Panc1 (cell line): ENCODE measurements around the gene GNG14. TPM values are rescaled to one million over a fixed set of nuclear protein-coding genes. Genes with fewer than 3 reads are reported as not detected.

Experiments used
- ATAC-seq: fragments of 200-7000 bp; cut with Tn5 transposase; 2 replicates; pipeline ENCODE4 v1.9.1; 2020; ENCODE audit warnings: mild to moderate bottlenecking, moderate library complexity
- BruUV-seq: library from RNA; stranded (reverse); fragments of 400-500 nt; replicated peaks from 2 replicates; lab custom pipeline; 2021; lab: Mats Ljungman, UMichigan
- CTCF ChIA-PET: fragments of 300-600 bp; sonication (Branson Sonifier 250); formaldehyde crosslinking; loops from one replicate; lab custom pipeline; 2022; ENCODE audit warnings: antibody characterized with exemption; lab: Charles Lee
- POLR2A ChIA-PET: fragments of 300-600 bp; sonication (Branson Sonifier 250); formaldehyde crosslinking; loops from one replicate; lab custom pipeline; 2022; ENCODE audit warnings: antibody characterized with exemption; lab: Charles Lee
- DNase-seq: peaks from one replicate; pipeline ENCODE4 v3.0.0-alpha.2; 2010; ENCODE audit warnings: low read depth, low spot score
- H3K27ac ChIP-seq: 2 replicates; pipeline ENCODE4 v1.5.1; 2011; ENCODE audit warnings: mild to moderate bottlenecking, low read length, inconsistent platforms
- H3K27me3 ChIP-seq: fragments of 200-500 bp; sonication (Bioruptor generic); 2 replicates; pipeline ENCODE4 v1.6.0; 2014; ENCODE audit warnings: low read length, inconsistent platforms; ENCODE audit not compliant: control insufficient read depth, insufficient read depth
- H3K36me3 ChIP-seq: fragments of 200-500 bp; sonication (Bioruptor generic); 2 replicates; pipeline ENCODE4 v1.5.1; 2014; ENCODE audit warnings: inconsistent platforms, mild to moderate bottlenecking, low read length, moderate library complexity; ENCODE audit not compliant: control insufficient read depth, insufficient read depth
- H3K4me1 ChIP-seq: 2 replicates; pipeline ENCODE4 v1.5.1; 2011; ENCODE audit warnings: inconsistent platforms, mild to moderate bottlenecking, low read length, moderate library complexity; ENCODE audit not compliant: control insufficient read depth, insufficient read depth
- H3K4me3 ChIP-seq, 2 experiments: 2 replicates each; pipeline ENCODE4 v1.5.1; 2011 to 2012; ENCODE audit warnings: low read depth in 2 of 2, low read length in 2 of 2, mild to moderate bottlenecking in 2 of 2, inconsistent platforms in 1 of 2, moderate library complexity in 1 of 2
- H3K9me3 ChIP-seq: fragments of 200-500 bp; sonication (Bioruptor generic); 2 replicates; pipeline ENCODE4 v1.5.1; 2014; ENCODE audit warnings: low read depth, mild to moderate bottlenecking, inconsistent platforms, low read length, moderate library complexity; ENCODE audit not compliant: control insufficient read depth, insufficient read depth
- POLR2AphosphoS5 ChIP-seq: IDR thresholded peaks from 2 replicates; pipeline ENCODE4 v1.6.1; 2012; ENCODE audit warnings: mild to moderate bottlenecking, low read depth, low read length, moderate library complexity
- SIN3A ChIP-seq: IDR thresholded peaks from 2 replicates; pipeline ENCODE4 v1.6.1; 2012; ENCODE audit warnings: low read depth, mild to moderate bottlenecking, low read length, moderate library complexity, borderline replicate concordance; ENCODE audit not compliant: insufficient read depth
- TCF7L2 ChIP-seq: IDR thresholded peaks from 2 replicates; pipeline ENCODE4 v1.6.1; 2011; ENCODE audit warnings: mild to moderate bottlenecking, low read depth, low read length, inconsistent platforms
- in situ Hi-C: cut with HindIII; loops from 2 replicates; pipeline ENCODE4 v1.10.0; 2016; ENCODE audit warnings: low sequenced_read_pairs, low pct_unique_long_range_greater_than_20kb
- intact Hi-C: fragments of 100-400 bp; cut with micrococcal nuclease; formaldehyde crosslinking; loops from one replicate; pipeline ENCODE4 v1.10.0; 2022; ENCODE audit not compliant: unreplicated experiment
- total RNA-seq: library from RNA; stranded (reverse); gene quantifications from one replicate; pipeline ENCODE4 v1.2.1, GENCODE V29; 2021; ENCODE audit not compliant: unreplicated experiment
- TF ChIP-seq, protein P1 (sequence below): fragments of 450-650 bp; IDR thresholded peaks from 2 replicates; pipeline ENCODE4 v1.5.1; 2017; ENCODE audit warnings: mild to moderate bottlenecking
- TF ChIP-seq, protein P2 (sequence below), 2 experiments: IDR thresholded peaks; 2 replicates each; pipeline ENCODE4 v1.6.1; 2011 to 2012; ENCODE audit warnings: low read depth in 2 of 2, control low read depth in 1 of 2, low read length in 1 of 2, mild to moderate bottlenecking in 1 of 2, moderate library complexity in 1 of 2; ENCODE audit not compliant: insufficient read depth in 1 of 2

GNG14 gene
- total RNA-seq, 1 experiment from 2014 or later = not detected

DNA sequence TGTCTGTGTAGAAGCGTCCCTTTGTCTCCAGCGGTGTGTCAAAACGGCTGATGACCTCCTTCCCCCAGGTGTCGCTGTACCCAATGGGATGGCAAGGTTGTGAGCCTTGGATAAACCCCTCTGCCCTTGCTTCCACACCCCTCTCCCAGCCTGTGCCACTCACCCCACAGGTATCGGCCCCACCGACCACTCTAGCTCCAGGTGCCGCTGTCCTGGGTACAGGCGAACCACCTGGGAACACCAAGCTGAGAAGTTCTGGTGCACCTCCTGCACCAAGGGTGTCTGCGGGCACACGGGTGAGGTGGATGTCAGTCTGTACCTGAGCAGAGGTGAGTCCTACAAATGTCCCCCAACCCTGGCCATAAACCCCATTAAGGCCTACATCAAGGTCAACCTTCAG, 37.9 kb upstream of the GNG14 start:
- POLR2A ChIA-PET = no interaction called here
- TF ChIP-seq, protein P1, sequence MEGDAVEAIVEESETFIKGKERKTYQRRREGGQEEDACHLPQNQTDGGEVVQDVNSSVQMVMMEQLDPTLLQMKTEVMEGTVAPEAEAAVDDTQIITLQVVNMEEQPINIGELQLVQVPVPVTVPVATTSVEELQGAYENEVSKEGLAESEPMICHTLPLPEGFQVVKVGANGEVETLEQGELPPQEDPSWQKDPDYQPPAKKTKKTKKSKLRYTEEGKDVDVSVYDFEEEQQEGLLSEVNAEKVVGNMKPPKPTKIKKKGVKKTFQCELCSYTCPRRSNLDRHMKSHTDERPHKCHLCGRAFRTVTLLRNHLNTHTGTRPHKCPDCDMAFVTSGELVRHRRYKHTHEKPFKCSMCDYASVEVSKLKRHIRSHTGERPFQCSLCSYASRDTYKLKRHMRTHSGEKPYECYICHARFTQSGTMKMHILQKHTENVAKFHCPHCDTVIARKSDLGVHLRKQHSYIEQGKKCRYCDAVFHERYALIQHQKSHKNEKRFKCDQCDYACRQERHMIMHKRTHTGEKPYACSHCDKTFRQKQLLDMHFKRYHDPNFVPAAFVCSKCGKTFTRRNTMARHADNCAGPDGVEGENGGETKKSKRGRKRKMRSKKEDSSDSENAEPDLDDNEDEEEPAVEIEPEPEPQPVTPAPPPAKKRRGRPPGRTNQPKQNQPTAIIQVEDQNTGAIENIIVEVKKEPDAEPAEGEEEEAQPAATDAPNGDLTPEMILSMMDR = no peak
- no peak overlapping the region for H3K4me3 ChIP-seq
- ATAC-seq (no peak), DNase-seq (no peak)
- no peaks in the 10 kb centered on the region for H3K9me3 ChIP-seq
- no peaks in the 10 kb centered on the region for H3K4me1 ChIP-seq
- no peak overlapping the region for H3K27ac ChIP-seq
- no TSS peak for BruUV-seq
- in situ Hi-C loops (no loop called here), intact Hi-C loops (loop anchor here (5.0 kb wide), 1 partner anchor 98 kb away; the partner anchor contains the start of gene ZNF564)
- no peaks in the 10 kb centered on the region for H3K36me3 ChIP-seq
- CTCF ChIA-PET = no interaction called here
- H3K27me3 ChIP-seq = no peaks in the 10 kb centered on the region

DNA sequence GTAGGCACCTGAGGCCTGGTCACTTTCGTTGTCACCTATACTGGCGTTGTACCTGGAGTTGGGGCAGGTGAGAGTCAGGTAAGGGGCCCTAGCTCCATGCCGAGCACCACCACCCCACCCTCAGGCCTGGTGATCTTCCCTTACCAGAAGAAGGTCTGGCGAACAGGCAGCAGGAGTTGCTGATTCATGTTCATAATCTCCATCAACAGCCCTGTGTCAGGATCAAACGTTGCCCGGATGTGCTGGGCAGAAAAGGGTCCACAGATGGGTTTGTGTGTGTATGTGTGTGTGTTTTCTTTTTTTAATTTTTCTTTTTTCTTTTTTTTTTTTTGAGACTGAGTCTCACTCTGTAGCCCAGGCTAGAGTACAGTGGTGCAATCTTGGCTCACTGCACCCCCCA, 35.6 kb upstream of the GNG14 start:
- intact Hi-C loops (no loop called here), in situ Hi-C loops (no loop called here)
- no peaks in the 10 kb centered on the region for H3K36me3 ChIP-seq
- TF ChIP-seq TCF7L2 (no peak), SIN3A (no peak)
- TF ChIP-seq, protein P2, sequence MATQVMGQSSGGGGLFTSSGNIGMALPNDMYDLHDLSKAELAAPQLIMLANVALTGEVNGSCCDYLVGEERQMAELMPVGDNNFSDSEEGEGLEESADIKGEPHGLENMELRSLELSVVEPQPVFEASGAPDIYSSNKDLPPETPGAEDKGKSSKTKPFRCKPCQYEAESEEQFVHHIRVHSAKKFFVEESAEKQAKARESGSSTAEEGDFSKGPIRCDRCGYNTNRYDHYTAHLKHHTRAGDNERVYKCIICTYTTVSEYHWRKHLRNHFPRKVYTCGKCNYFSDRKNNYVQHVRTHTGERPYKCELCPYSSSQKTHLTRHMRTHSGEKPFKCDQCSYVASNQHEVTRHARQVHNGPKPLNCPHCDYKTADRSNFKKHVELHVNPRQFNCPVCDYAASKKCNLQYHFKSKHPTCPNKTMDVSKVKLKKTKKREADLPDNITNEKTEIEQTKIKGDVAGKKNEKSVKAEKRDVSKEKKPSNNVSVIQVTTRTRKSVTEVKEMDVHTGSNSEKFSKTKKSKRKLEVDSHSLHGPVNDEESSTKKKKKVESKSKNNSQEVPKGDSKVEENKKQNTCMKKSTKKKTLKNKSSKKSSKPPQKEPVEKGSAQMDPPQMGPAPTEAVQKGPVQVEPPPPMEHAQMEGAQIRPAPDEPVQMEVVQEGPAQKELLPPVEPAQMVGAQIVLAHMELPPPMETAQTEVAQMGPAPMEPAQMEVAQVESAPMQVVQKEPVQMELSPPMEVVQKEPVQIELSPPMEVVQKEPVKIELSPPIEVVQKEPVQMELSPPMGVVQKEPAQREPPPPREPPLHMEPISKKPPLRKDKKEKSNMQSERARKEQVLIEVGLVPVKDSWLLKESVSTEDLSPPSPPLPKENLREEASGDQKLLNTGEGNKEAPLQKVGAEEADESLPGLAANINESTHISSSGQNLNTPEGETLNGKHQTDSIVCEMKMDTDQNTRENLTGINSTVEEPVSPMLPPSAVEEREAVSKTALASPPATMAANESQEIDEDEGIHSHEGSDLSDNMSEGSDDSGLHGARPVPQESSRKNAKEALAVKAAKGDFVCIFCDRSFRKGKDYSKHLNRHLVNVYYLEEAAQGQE (IDR thresholded peaks at IDR 0.05; ENCODE audit: insufficient read depth in 1 of 2, low read depth in 2 of 2, low read length in 1 of 2) = no peak
- ATAC-seq (no peak), DNase-seq (no peak)
- H3K9me3 ChIP-seq = no peaks in the 10 kb centered on the region
- ChIA-PET CTCF (no interaction called here), POLR2A (interaction anchor here (0.6 kb wide), 1 partner anchor 39 kb away, joined by 5 read pairs; no protein-coding TSS in a partner anchor)
- no peaks in the 10 kb centered on the region for H3K4me1 ChIP-seq
- no peaks in the 10 kb centered on the region for H3K27me3 ChIP-seq
- no peak overlapping the region for H3K4me3 ChIP-seq
- no TSS peak for BruUV-seq
- no peak overlapping the region for H3K27ac ChIP-seq

DNA sequence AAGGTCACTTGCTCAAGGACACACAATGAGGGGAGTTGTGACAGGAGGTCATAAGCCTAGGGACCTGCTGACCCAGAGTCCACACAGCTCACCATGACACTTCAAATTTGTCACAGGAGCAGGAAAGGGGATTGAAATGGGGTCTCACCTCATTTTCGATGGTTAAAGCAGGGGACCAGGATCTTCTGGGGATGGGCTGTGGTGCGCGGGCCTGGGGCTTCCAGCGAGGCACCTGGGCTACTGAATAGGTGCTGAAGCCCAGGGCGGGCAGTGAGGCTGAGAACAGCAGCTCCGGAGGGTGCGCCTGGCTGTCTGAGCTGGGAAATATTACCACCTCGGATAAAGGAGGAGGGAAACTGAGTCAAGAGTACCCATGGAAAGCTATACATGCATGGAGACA, 32.3 kb upstream of the GNG14 start:
- TF ChIP-seq POLR2AphosphoS5 = no peak
- TF ChIP-seq TCF7L2 = no peak
- TF ChIP-seq SIN3A = no peak
- TF ChIP-seq, protein P2 (IDR thresholded peaks at IDR 0.05; ENCODE audit: insufficient read depth in 1 of 2, low read depth in 2 of 2, low read length in 1 of 2) = no peak
- TF ChIP-seq, protein P1 = no peak
- intact Hi-C loops = no loop called here
- in situ Hi-C loops = no loop called here
- BruUV-seq = no TSS peak
- Histone ChIP-seq H3K27ac (no peak overlapping the region), H3K4me1 (no peaks in the 10 kb centered on the region), H3K4me3 (no peak overlapping the region), H3K27me3 (no peaks in the 10 kb centered on the region), H3K9me3 (no peaks in the 10 kb centered on the region), H3K36me3 (no peaks in the 10 kb centered on the region)
- DNase-seq = no peak
- ATAC-seq = no peak
- CTCF ChIA-PET = no interaction called here
- POLR2A ChIA-PET = no interaction called here
